Lower lobe of right lung (tissue), 2 donors: ENCODE measurements around the gene FUBP1. TPM values are rescaled to one million over a fixed set of nuclear protein-coding genes. Genes with fewer than 3 reads are reported as not detected.

Source experiments
- ATAC-seq, 2 donors: fragments of 200-7000 bp; cut with Tn5 transposase; one replicate each; pipeline ENCODE4 v1.9.1; 2020 to 2022; ENCODE audit warnings: mild to moderate bottlenecking in 2 of 2, moderate library complexity in 2 of 2
- DNase-seq: peaks from one replicate; pipeline ENCODE4 v3.0.0-alpha.2; 2020
- H3K27ac ChIP-seq: fragments of 200-600 bp; one replicate; pipeline ENCODE4 v1.8.0; 2022
- H3K27me3 ChIP-seq: fragments of 200-600 bp; one replicate; pipeline ENCODE4 v1.8.0; 2022; ENCODE audit warnings: low read depth
- H3K36me3 ChIP-seq: fragments of 200-600 bp; one replicate; pipeline ENCODE4 v1.8.0; 2022; ENCODE audit warnings: mild to moderate bottlenecking
- H3K4me1 ChIP-seq: fragments of 200-600 bp; one replicate; pipeline ENCODE4 v1.8.0; 2022
- H3K4me3 ChIP-seq: fragments of 200-600 bp; one replicate; pipeline ENCODE4 v1.8.0; 2022; ENCODE audit warnings: mild to moderate bottlenecking
- H3K9me3 ChIP-seq: fragments of 200-600 bp; one replicate; pipeline ENCODE4 v1.8.0; 2022
- CTCF ChIP-seq: fragments of 200-600 bp; IDR thresholded peaks from one replicate; pipeline ENCODE4 v1.8.0; 2022; ENCODE audit warnings: antibody characterized with exemption, mild to moderate bottlenecking
- intact Hi-C: fragments of 100-400 bp; cut with DNase I; formaldehyde crosslinking; loops from one replicate; pipeline ENCODE4 v1.11.0; 2022
- total RNA-seq: library from RNA; stranded (reverse); fragmentation: NEBNext Ultra II Directional; extraction: Animal tissue kit (Norgen Biotek cat#: 25700); gene quantifications from one replicate; pipeline ENCODE4 v1.2.1, GENCODE V29; 2021
- donor health status: DM: no; HTN: yes; CAD: no; lungs with severe emphysema.

FUBP1 gene
- total RNA-seq, 1 donor from 2014 or later: 96.6 TPM

- TF ChIP-seq CTCF: no peak
- no peaks in the 10 kb centered on the region for H3K27me3 ChIP-seq
- no peak overlapping the region for H3K4me3 ChIP-seq
- peaks cover 78% of the 10 kb centered on the region for H3K36me3 ChIP-seq
- no peak overlapping the region for H3K27ac ChIP-seq
- intact Hi-C loops: no loop called here
- peaks cover 10% of the 10 kb centered on the region for H3K4me1 ChIP-seq
- no peaks in the 10 kb centered on the region for H3K9me3 ChIP-seq
- ATAC-seq: no peak
- no peak for DNase-seq
These were observed 33.5 kb downstream of the FUBP1 start for GRCh38 chr1:77945345-77945744.

GRCh38 chr1:77942400-77943140 lies 36.3 kb downstream of the FUBP1 start:
- H3K9me3 ChIP-seq: no peaks in the 10 kb centered on the region
- no peak overlapping the region for H3K27ac ChIP-seq
- peaks cover 50% of the 10 kb centered on the region for H3K36me3 ChIP-seq
- H3K4me1 ChIP-seq: no peaks in the 10 kb centered on the region
- H3K4me3 ChIP-seq: no peak overlapping the region
- ATAC-seq (no peak), DNase-seq (no peak)
- no peaks in the 10 kb centered on the region for H3K27me3 ChIP-seq
- no peak for TF ChIP-seq CTCF
- intact Hi-C loops: no loop called here

- DNase-seq (no peak), ATAC-seq (no peak)
- H3K4me3 ChIP-seq: no peak overlapping the region
- TF ChIP-seq CTCF: no peak
- intact Hi-C loops: no loop called here
- no peaks in the 10 kb centered on the region for H3K27me3 ChIP-seq
- H3K9me3 ChIP-seq: no peaks in the 10 kb centered on the region
- H3K36me3 ChIP-seq: peaks cover 44% of the 10 kb centered on the region
- no peak overlapping the region for H3K27ac ChIP-seq
- no peaks in the 10 kb centered on the region for H3K4me1 ChIP-seq
These were observed 37.8 kb downstream of the FUBP1 start for GRCh38 chr1:77940921-77941570.

GRCh38 chr1:77938651-77939050 lies 40.2 kb downstream of the FUBP1 start:
- intact Hi-C loops: no loop called here
- Histone ChIP-seq H3K4me1 (no peaks in the 10 kb centered on the region), H3K9me3 (no peaks in the 10 kb centered on the region), H3K36me3 (peaks cover 29% of the 10 kb centered on the region), H3K27me3 (no peaks in the 10 kb centered on the region), H3K27ac (no peak overlapping the region), H3K4me3 (no peak overlapping the region)
- TF ChIP-seq CTCF: no peak
- ATAC-seq (no peak), DNase-seq (no peak)

GRCh38 chr1:77929806-77930205 lies 49.1 kb downstream of the FUBP1 start:
- TF ChIP-seq CTCF: no peak
- Histone ChIP-seq H3K27me3 (no peaks in the 10 kb centered on the region), H3K4me1 (no peaks in the 10 kb centered on the region), H3K36me3 (peaks cover 23% of the 10 kb centered on the region), H3K9me3 (no peaks in the 10 kb centered on the region), H3K27ac (no peak overlapping the region), H3K4me3 (no peak overlapping the region)
- no peak for DNase-seq
- no peak for ATAC-seq
- intact Hi-C loops: no loop called here
